Fibroblast of skin of right quadriceps (primary cell): ENCODE measurements around the gene SDF4.

Experiments used
- DNase-seq: peaks from one replicate; pipeline ENCODE4 v3.0.0-alpha.2; 2013

SDF4 gene

GRCh38 chr1:1175221-1176062, 56.4 kb downstream of the SDF4 start:
- DNase-seq, result no peak

- no peak for DNase-seq
Measured at GRCh38 chr1:1173793-1174415, 57.9 kb downstream of the SDF4 start, which contains the start of gene TTLL10. Gene TTLL10, plus strand, starts transcription at chr1:1173880. Its CDS starts 5,336 bp downstream, at chr1:1179216.

- DNase-seq, result no peak
Measured at GRCh38 chr1:1173061-1173792, 58.6 kb downstream of the SDF4 start.

DNA sequence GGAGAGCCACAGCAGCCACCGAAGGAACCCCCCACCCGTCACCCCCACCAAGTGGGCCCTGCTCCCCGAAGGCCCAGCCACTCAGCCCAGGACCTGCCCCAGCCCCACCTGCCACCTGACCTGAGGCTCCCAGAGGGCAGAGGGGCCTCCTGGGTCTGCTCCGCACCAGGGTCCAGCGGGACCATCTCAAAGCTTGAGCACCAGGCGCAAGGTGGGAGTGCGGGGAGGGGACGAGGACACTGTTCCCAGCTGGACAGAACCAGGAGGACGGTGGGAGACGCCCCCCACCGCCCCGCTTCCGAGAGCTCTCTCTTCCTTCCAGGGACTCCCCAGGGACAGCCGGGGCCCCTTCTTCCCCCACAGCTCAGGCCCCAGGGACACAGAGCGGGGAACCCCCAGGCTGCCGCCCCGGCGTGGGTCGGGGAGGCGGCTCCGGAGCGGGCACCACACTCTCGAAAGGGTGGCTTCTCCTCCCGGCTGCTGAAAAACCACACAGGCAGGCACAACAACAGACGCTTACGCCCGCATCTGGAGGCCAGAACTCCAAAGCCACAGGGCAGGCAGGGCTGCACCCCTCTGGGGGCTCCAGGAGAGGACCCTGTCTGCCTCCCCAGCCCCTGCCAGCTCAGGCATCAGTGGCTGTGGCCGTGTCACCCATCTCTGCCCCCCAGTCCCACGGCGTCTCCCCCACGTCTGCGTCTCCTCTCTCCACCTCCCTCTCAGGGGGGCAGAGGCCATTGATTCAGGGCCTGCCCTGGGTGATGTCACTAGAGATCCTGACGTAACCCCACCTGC, 60.1 kb downstream of the SDF4 start:
- DNase-seq, result no peak

DNA sequence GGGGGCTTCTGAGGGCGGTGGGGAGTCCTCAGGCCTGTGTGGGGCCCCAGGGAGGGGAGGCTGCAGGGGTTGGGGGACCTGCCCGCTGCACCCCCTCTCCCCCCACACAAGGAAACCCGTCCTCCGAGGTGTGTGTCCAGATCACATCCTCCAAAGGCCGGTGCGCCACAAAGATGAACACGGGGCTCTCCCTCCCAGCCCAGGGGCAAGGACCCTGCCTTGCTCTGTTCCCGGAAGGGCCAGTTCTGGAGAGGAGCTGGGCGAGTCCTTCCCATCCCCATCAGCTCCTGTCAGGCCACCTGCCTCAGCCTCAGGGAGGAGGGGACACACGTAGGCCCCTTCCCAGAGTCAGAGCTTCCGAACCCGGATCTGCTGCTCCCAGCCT, 60.6 kb downstream of the SDF4 start:
- DNase-seq, result no peak

- DNase-seq, result no peak
Measured at GRCh38 chr1:1170215-1171091, 61.3 kb downstream of the SDF4 start.

GRCh38 chr1:1169429-1170214, 62.2 kb downstream of the SDF4 start:
- no peak for DNase-seq

GRCh38 chr1:1168451-1169411, 63.1 kb downstream of the SDF4 start:
- no peak for DNase-seq

DNA sequence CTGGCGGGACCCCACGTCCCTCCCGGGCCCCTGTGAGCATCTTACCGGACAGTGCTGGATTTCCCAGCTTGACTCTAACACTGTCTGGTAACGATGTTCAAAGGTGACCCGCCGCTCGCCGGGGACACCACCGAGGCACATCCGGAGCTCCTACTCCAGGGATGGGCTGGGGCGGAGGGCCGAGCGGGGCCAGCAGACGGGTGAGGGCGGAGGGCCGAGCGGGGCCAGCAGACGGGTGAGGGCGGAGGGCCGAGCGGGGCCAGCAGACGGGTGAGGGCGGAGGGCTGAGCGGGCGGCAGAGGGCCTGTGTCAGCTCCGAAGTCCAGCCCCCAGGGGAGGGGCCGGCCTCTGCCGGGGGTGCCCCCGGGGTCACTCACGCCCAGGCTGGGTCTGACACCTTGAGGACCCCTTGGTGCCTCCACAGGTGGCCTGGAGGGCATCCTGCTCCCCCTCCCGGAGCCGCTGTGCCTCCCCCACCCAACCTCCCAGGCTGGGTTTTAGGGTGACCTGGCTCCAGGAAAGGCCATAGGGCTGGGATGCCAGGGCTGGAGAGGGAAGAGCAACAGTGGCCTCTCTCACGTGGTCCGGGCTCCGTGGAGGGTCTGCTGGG, 63.9 kb downstream of the SDF4 start:
- DNase-seq, result no peak

DNA sequence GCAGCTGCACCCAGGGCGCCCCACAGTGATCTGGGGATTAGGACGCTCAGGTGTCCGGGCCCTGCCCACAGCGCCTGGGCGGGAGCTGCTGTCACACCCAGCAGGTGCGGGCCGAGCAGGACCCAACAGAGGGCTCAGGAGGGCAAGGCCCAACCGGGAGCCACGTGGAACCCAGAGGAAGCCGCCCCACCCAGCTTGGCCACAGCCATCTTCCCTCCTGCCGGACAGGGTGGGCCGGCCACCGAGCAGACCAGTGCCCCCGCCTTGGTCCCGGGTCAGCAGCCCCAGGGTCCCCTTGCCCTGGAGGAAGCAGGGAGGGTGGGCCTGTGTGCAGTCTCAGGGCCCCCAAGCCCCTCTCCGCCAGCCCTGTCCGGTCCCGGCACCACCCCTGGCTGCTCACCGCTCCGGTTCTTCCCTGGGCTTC, 64.4 kb downstream of the SDF4 start:
- no peak for DNase-seq
